Thoracic aorta (tissue), 2 donors: Measurements from ENCODE around the gene CD79B. TPM values are rescaled to one million over a fixed set of nuclear protein-coding genes. Genes with fewer than 3 reads are reported as not detected.
"Not testable (repeated sequence)": the region's sequence is repeated elsewhere in the genome, so short reads cannot be mapped to it uniquely, and the experiment has no call there.

Experiments used
- ATAC-seq: fragments of 150-250 bp; one replicate; pipeline ENCODE4 v1.8.0; 2017; ENCODE audit warnings: low read depth; ENCODE audit not compliant: insufficient number of reproducible peaks, low FRiP score
- DNase-seq: peaks from one replicate; pipeline ENCODE4 v3.0.0-alpha.2; 2020; ENCODE audit warnings: low spot score
- H3K27ac ChIP-seq, 2 donors: fragments of 200-600 bp; sonication (generic); 1 replicate in 1 of 2; 2 replicates in 1 of 2; pipeline ENCODE4 v1.5.1; 2016; ENCODE audit warnings: mild to moderate bottlenecking in 2 of 2, moderate library complexity in 2 of 2
- H3K27me3 ChIP-seq: fragments of 200-600 bp; sonication (generic); replicated peaks from 2 replicates; pipeline ENCODE4 v1.6.0; 2016; ENCODE audit warnings: mild to moderate bottlenecking; ENCODE audit not compliant: insufficient read depth
- H3K36me3 ChIP-seq: fragments of 200-600 bp; sonication (generic); one replicate; pipeline ENCODE4 v1.5.1; 2016
- H3K4me1 ChIP-seq, 2 donors: fragments of 200-600 bp; sonication (generic); 1 replicate in 1 of 2; 2 replicates in 1 of 2; pipeline versions ENCODE4 v1.5.1 to v1.6.0; 2016; ENCODE audit warnings: low read depth in 2 of 2, mild to moderate bottlenecking in 1 of 2; ENCODE audit not compliant: control insufficient read depth in 1 of 2
- H3K4me3 ChIP-seq: fragments of 200-600 bp; sonication (generic); 2 replicates; pipeline ENCODE4 v1.5.1; 2016; ENCODE audit warnings: mild to moderate bottlenecking
- H3K9me3 ChIP-seq: fragments of 200-600 bp; sonication (generic); 2 replicates; pipeline ENCODE4 v1.5.1; 2016
- total RNA-seq, 2 donors: library from RNA; depleted of rRNA; stranded (reverse); fragments of >200 nt; gene quantifications; one replicate each; pipeline versions ENCODE4 v1.1.0 to v1.2.3, GENCODE V29; 2016
- TF ChIP-seq, protein P1 (sequence below): fragments of 200-600 bp; sonication (generic); IDR thresholded peaks from one replicate; pipeline ENCODE4 v1.5.1; 2019; ENCODE audit warnings: antibody characterized with exemption

CD79B gene
- total RNA-seq, 2 donors from 2014 or later: 4.3 to 6.0 TPM

DNA sequence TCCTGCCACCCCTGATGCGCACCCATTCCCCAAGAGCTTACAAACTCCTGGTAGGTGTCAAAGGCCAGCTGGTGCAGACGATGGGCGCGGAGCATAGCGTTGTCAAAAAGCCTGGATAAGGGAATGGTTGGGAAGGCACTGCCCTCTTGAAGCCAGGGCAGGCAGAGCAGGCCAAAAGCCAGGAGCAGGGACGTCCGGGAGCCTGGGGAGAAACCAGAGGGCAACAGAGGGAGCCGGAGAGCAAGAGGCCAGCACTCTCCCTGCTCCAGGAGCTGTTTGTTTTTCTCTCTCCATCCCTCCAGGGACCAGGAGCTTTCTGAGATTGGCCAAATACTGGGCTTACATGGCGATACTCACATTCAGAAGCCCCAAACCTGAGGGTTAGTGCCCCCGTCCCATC lies 13.8 kb downstream of the CD79B start:
- Histone ChIP-seq H3K36me3 (no peaks in the 10 kb centered on the region), H3K4me1 (no peaks in the 10 kb centered on the region), H3K27me3 (no peaks in the 10 kb centered on the region), H3K4me3 (no peak overlapping the region), H3K9me3 (no peaks in the 10 kb centered on the region), H3K27ac (no peak overlapping the region)
- ATAC-seq: no peak
- no peak for DNase-seq
- TF ChIP-seq, protein P1, sequence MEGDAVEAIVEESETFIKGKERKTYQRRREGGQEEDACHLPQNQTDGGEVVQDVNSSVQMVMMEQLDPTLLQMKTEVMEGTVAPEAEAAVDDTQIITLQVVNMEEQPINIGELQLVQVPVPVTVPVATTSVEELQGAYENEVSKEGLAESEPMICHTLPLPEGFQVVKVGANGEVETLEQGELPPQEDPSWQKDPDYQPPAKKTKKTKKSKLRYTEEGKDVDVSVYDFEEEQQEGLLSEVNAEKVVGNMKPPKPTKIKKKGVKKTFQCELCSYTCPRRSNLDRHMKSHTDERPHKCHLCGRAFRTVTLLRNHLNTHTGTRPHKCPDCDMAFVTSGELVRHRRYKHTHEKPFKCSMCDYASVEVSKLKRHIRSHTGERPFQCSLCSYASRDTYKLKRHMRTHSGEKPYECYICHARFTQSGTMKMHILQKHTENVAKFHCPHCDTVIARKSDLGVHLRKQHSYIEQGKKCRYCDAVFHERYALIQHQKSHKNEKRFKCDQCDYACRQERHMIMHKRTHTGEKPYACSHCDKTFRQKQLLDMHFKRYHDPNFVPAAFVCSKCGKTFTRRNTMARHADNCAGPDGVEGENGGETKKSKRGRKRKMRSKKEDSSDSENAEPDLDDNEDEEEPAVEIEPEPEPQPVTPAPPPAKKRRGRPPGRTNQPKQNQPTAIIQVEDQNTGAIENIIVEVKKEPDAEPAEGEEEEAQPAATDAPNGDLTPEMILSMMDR: no peak

DNA sequence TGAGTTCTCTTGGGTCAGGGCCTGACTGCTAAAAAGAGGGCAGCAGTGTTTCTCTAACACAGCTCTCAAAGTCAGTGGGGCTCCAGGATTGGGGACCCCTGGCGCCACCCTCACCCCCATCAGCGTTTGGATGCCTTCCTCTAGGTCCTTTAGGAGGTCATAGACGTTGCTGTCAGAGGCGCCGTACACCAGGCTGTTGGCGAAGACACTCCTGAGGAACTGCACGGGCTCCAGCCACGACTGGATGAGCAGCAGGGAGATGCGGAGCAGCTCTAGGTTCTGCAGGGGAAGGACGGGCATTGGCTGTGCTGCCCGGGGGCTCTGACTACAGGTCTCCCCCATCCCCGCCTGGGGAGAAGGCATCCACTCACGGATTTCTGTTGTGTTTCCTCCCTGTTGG lies 14.5 kb downstream of the CD79B start:
- TF ChIP-seq, protein P1: no peak
- no peak for ATAC-seq
- H3K36me3 ChIP-seq: no peaks in the 10 kb centered on the region
- no peak for DNase-seq
- no peaks in the 10 kb centered on the region for H3K9me3 ChIP-seq
- H3K4me1 ChIP-seq: no peaks in the 10 kb centered on the region
- H3K4me3 ChIP-seq: no peak overlapping the region
- H3K27me3 ChIP-seq: no peaks in the 10 kb centered on the region
- H3K27ac ChIP-seq: no peak overlapping the region

DNA sequence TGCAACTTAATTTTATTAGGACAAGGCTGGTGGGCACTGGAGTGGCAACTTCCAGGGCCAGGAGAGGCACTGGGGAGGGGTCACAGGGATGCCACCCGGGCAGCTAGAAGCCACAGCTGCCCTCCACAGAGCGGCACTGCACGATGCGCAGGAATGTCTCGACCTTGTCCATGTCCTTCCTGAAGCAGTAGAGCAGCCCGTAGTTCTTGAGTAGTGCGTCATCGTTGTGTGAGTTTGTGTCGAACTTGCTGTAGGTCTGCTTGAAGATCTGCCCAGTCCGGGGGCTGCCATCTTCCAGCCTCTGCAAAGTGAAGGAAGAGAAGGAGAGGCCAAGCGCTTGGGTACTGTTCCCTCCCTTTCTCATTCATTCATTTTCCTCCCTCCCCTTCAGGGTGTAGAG lies 14.9 kb downstream of the CD79B start:
- not testable (repeated sequence) for DNase-seq, H3K4me1 ChIP-seq, ATAC-seq, H3K9me3 ChIP-seq, H3K27ac ChIP-seq, H3K4me3 ChIP-seq, H3K27me3 ChIP-seq, H3K36me3 ChIP-seq

DNA sequence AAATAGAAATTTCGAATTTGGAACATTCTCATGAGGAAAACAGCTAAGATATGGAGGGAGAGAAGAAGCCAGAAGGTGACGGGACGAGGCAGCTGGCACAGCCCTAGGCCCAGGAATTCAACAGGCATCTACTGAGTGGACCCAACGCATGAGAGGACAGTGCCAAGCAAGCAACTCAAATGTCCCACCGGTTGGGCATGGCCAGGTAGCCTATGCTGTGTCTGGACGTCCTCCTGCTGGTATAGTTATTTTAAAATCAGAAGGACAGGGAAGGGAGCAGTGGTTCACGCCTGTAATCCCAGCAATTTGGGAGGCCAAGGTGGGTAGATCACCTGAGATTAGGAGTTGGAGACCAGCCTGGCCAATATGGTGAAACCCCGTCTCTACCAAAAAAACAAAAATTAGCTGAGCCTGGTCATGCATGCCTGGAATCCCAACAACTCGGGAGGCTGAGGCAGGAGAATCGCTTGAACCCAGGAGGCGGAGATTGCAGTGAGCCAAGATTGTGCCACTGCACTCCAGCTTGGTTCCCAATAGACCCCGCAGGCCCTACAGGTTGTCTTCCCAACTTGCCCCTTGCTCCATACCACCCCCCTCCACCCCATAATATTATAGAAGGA lies 15.5 kb downstream of the CD79B start:
- TF ChIP-seq, protein P1: no peak
- H3K36me3 ChIP-seq: no peaks in the 10 kb centered on the region
- no peak overlapping the region for H3K4me3 ChIP-seq
- H3K9me3 ChIP-seq: no peaks in the 10 kb centered on the region
- H3K27me3 ChIP-seq: no peaks in the 10 kb centered on the region
- no peaks in the 10 kb centered on the region for H3K4me1 ChIP-seq
- no peak overlapping the region for H3K27ac ChIP-seq
- DNase-seq (no peak), ATAC-seq (no peak)

DNA sequence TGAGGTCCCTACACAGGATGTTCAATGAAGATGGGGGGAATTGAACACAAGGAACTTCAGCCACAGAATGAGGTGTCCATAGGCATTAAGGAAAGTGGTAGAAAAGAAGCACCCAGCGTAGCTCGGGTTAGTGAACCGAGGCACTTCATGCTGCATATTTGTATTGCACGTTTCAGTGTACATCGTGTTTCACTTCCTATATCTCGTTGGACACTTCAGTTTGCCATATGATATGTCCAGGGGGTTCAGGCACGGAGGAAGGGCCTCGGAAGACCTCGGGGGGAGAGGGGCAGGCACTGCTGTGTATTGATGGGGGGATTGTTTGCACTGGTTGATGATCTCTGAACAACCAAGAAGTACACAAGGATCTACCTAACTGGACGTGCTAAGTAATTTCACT lies 16.4 kb downstream of the CD79B start:
- not testable (repeated sequence) for H3K9me3 ChIP-seq, H3K4me1 ChIP-seq, H3K27me3 ChIP-seq, DNase-seq, H3K36me3 ChIP-seq, H3K4me3 ChIP-seq, ATAC-seq, H3K27ac ChIP-seq

DNA sequence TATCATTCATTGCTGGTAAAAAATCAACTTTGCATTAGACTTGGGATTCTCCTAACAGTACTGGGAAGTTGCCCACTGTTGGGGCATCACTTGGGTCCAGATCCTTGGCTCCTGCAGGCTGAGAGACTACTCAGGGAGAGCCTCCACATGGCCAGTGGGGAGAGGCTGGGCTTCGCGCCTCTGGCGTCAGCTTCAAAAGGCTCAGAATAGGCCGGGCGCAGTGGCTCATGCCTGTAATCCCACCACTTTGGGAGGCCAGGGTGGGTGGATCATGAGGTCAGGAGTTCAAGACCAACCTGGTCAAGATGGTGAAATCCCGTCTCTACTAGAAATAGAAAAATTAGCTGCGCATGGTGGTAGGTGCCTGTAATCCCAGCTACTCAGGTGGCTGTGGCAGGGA lies 17.7 kb downstream of the CD79B start:
- H3K4me3 ChIP-seq: no peak overlapping the region
- TF ChIP-seq, protein P1: no peak
- no peaks in the 10 kb centered on the region for H3K27me3 ChIP-seq
- H3K27ac ChIP-seq: no peak overlapping the region
- H3K4me1 ChIP-seq: no peaks in the 10 kb centered on the region
- no peaks in the 10 kb centered on the region for H3K36me3 ChIP-seq
- DNase-seq (no peak), ATAC-seq (no peak)
- H3K9me3 ChIP-seq: no peaks in the 10 kb centered on the region
